ENCODE results near the gene CCBE1. TPM values are rescaled to one million over a fixed set of nuclear protein-coding genes. Genes with fewer than 3 reads are reported as not detected.

The CCBE1 gene
- polyA plus RNA-seq, 1 donor from 2014 or later, result 0.19 TPM

- Histone ChIP-seq H3F3A (ENCODE audit: insufficient read depth, low read length, poor library complexity, severe bottlenecking) (no peaks in the 10 kb centered on the region), H3K79me2 (replicated peaks; ENCODE audit: insufficient read depth, low read length) (no peaks in the 10 kb centered on the region), H3K4me2 (ENCODE audit: low read length) (no peak overlapping the region), H3K27me3 (ENCODE audit: insufficient read depth, low read depth, low read length) (no peaks in the 10 kb centered on the region), H3K9me3 (ENCODE audit: low read length) (no peaks in the 10 kb centered on the region), H3K4me3 (ENCODE audit: low read length) (no peak overlapping the region), H3K9me2 (ENCODE audit: insufficient read depth, low read length) (no peaks in the 10 kb centered on the region), H3K27ac (ENCODE audit: low read length) (no peak overlapping the region), H2AFZ (ENCODE audit: low read depth, low read length) (no peak overlapping the region), H4K20me1 (ENCODE audit: insufficient read depth) (no peaks in the 10 kb centered on the region), H3K36me3 (ENCODE audit: insufficient read depth, low read length) (no peaks in the 10 kb centered on the region), H3K9ac (ENCODE audit: low read length) (no peak overlapping the region)
- TF ChIP-seq TAF1 (IDR thresholded peaks at IDR 0.05; ENCODE audit: low read depth) (no peak), RAD21 (conservative IDR thresholded peaks at IDR 0.05) (no peak), POLR2AphosphoS5 (IDR thresholded peaks at IDR 0.05) (no peak), SMC3 (conservative IDR thresholded peaks at IDR 0.05; ENCODE audit: poor library complexity) (no peak), REST (IDR thresholded peaks at IDR 0.05; ENCODE audit: borderline replicate concordance) (no peak), CTCF (IDR thresholded peaks at IDR 0.05; ENCODE audit: poor library complexity, severe bottlenecking) (no peak), MXI1 (conservative IDR thresholded peaks at IDR 0.05; ENCODE audit: poor library complexity, severe bottlenecking) (no peak), EP300 (conservative IDR thresholded peaks at IDR 0.05; ENCODE audit: poor library complexity, severe bottlenecking) (no peak), EZH2 (IDR thresholded peaks at IDR 0.05; ENCODE audit: borderline replicate concordance, insufficient read depth, low read length, poor library complexity, severe bottlenecking) (no peak)
Measured at GRCh38 chr18:59639821-59640220, 57.4 kb downstream of the CCBE1 start.

GRCh38 chr18:59639136-59639535, 58.1 kb downstream of the CCBE1 start:
- no peaks in the 10 kb centered on the region for H3K36me3 ChIP-seq (ENCODE audit: insufficient read depth, low read length)
- no peaks in the 10 kb centered on the region for H3K9me2 ChIP-seq (ENCODE audit: insufficient read depth, low read length)
- H3F3A ChIP-seq (ENCODE audit: insufficient read depth, low read length, poor library complexity, severe bottlenecking), result no peaks in the 10 kb centered on the region
- no peak overlapping the region for H3K4me2 ChIP-seq (ENCODE audit: low read length)
- no peak overlapping the region for H3K4me3 ChIP-seq (ENCODE audit: low read length)
- no peaks in the 10 kb centered on the region for H3K9me3 ChIP-seq (ENCODE audit: low read length)
- H3K27ac ChIP-seq (ENCODE audit: low read length), result no peak overlapping the region
- H2AFZ ChIP-seq (ENCODE audit: low read depth, low read length), result no peak overlapping the region
- TF ChIP-seq EP300 (conservative IDR thresholded peaks at IDR 0.05; ENCODE audit: poor library complexity, severe bottlenecking) (no peak), RAD21 (conservative IDR thresholded peaks at IDR 0.05) (no peak), CTCF (IDR thresholded peaks at IDR 0.05; ENCODE audit: poor library complexity, severe bottlenecking) (no peak), REST (IDR thresholded peaks at IDR 0.05; ENCODE audit: borderline replicate concordance) (no peak)
- no peaks in the 10 kb centered on the region for H3K27me3 ChIP-seq (ENCODE audit: insufficient read depth, low read depth, low read length)
- H3K79me2 ChIP-seq (replicated peaks; ENCODE audit: insufficient read depth, low read length), result no peaks in the 10 kb centered on the region
- no peaks in the 10 kb centered on the region for H4K20me1 ChIP-seq (ENCODE audit: insufficient read depth)
- no peak overlapping the region for H3K9ac ChIP-seq (ENCODE audit: low read length)
